ENCODE results near the gene SYNRG.

The SYNRG gene

GRCh38 chr17:37609170-37610040 is at the start of gene SYNRG:
Gene SYNRG, minus strand, starts transcription at chr17:37609418. Its CDS starts 63 bp downstream, at chr17:37609355.
- TF ChIP-seq, protein P1, sequence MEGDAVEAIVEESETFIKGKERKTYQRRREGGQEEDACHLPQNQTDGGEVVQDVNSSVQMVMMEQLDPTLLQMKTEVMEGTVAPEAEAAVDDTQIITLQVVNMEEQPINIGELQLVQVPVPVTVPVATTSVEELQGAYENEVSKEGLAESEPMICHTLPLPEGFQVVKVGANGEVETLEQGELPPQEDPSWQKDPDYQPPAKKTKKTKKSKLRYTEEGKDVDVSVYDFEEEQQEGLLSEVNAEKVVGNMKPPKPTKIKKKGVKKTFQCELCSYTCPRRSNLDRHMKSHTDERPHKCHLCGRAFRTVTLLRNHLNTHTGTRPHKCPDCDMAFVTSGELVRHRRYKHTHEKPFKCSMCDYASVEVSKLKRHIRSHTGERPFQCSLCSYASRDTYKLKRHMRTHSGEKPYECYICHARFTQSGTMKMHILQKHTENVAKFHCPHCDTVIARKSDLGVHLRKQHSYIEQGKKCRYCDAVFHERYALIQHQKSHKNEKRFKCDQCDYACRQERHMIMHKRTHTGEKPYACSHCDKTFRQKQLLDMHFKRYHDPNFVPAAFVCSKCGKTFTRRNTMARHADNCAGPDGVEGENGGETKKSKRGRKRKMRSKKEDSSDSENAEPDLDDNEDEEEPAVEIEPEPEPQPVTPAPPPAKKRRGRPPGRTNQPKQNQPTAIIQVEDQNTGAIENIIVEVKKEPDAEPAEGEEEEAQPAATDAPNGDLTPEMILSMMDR (IDR thresholded peaks at IDR 0.05; ENCODE audit: low read depth, low read length): peak; percentile 29
- peak; percentile 96 to 98 for DNase-seq (ENCODE audit: low read depth in 2 of 2)
- H3K4me3 ChIP-seq (replicated peaks in 1 of 2; ENCODE audit: low read depth in 2 of 2, low read length in 2 of 2): peak within 1 kb of the TSS; percentile 92 to 97

- no peak overlapping the region for H3K4me3 ChIP-seq (replicated peaks in 1 of 2; ENCODE audit: low read depth in 2 of 2, low read length in 2 of 2)
- TF ChIP-seq, protein P1 (IDR thresholded peaks at IDR 0.05; ENCODE audit: low read depth, low read length): no peak
- DNase-seq (ENCODE audit: low read depth in 2 of 2): no peak
Measured at GRCh38 chr17:37657202-37657601, 48.0 kb upstream of the SYNRG start.

GRCh38 chr17:37651849-37652248 is 42.6 kb upstream of the SYNRG start:
- no peak for DNase-seq (ENCODE audit: low read depth in 2 of 2)
- no peak overlapping the region for H3K4me3 ChIP-seq (replicated peaks in 1 of 2; ENCODE audit: low read depth in 2 of 2, low read length in 2 of 2)
- TF ChIP-seq, protein P1 (IDR thresholded peaks at IDR 0.05; ENCODE audit: low read depth, low read length): no peak

DNA sequence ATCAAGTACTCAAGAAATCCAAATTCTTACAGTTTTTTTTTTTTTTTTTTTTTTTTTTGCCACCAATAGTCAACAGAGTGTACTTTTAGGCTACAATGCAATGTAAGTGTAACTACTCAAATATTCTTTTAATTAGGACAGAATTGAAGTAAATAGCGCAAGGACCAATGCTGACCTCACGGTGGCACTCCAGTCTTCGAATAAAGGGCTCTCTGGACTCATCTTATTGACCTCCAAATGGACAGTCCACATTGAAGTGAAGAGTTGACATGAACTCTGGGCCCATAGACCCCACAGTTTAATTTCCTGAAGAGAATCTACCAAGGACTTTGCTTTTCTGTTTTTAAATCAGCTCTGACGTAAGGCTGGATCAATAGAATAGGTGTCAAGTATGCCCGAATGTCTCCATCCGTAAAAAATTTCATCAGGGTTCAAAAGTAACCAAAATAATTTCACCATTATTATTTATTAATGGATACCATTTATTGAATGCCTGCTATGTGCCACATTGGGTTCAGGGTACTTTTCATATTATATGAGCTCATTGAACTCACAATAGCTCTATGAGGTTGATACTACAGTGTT is 41.3 kb upstream of the SYNRG start:
- TF ChIP-seq, protein P1 (IDR thresholded peaks at IDR 0.05; ENCODE audit: low read depth, low read length): peak; percentile 55
- peak; percentile 61 to 75 for DNase-seq (ENCODE audit: low read depth in 2 of 2)
- H3K4me3 ChIP-seq (replicated peaks in 1 of 2; ENCODE audit: low read depth in 2 of 2, low read length in 2 of 2): no peak overlapping the region

DNA sequence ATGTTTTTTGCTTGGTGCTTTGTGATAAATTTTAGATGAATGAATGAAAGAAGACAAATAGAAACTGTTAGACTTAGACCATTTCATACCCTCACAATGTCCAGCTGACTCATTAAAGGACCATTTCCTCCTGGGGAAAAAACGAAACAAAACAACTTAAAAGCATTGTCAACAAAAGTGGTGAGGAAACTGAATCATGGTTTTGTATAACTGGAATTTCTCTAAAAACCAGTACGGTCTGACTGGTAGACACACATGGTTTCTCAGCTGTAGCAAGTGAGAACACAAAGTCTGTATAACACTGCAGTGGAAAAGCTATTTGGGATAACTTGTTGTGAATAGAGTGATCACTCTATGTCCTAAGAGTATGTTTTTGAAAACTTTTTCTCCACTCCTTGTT is 39.3 kb upstream of the SYNRG start:
- TF ChIP-seq, protein P1 (IDR thresholded peaks at IDR 0.05; ENCODE audit: low read depth, low read length): no peak
- H3K4me3 ChIP-seq (replicated peaks in 1 of 2; ENCODE audit: low read depth in 2 of 2, low read length in 2 of 2): no peak overlapping the region
- peak; percentile 70 to 93 for DNase-seq (ENCODE audit: low read depth in 2 of 2)

- TF ChIP-seq, protein P1 (IDR thresholded peaks at IDR 0.05; ENCODE audit: low read depth, low read length): no peak
- no peak overlapping the region for H3K4me3 ChIP-seq (replicated peaks in 1 of 2; ENCODE audit: low read depth in 2 of 2, low read length in 2 of 2)
- no peak for DNase-seq (ENCODE audit: low read depth in 2 of 2)
Measured at GRCh38 chr17:37647856-37648255, 38.6 kb upstream of the SYNRG start.
